Measurements from ENCODE around the gene WDR1.

Gene WDR1

GRCh38 chr4:10097906-10098779 lies 18.5 kb downstream of the WDR1 start:
- DNase-seq (ENCODE audit: low spot score) = no peak

- DNase-seq (ENCODE audit: low spot score) = no peak
Observed at GRCh38 chr4:10096978-10097335, 19.6 kb downstream of the WDR1 start.

- peak; percentile 89 for DNase-seq (ENCODE audit: low spot score)
Observed at GRCh38 chr4:10096201-10096977, 20.2 kb downstream of the WDR1 start.

GRCh38 chr4:10095296-10095991 lies 21.2 kb downstream of the WDR1 start:
- DNase-seq (ENCODE audit: low spot score) = no peak

- no peak for DNase-seq (ENCODE audit: low spot score)
Observed at GRCh38 chr4:10094841-10095240, 21.8 kb downstream of the WDR1 start.

GRCh38 chr4:10093801-10094552 lies 22.6 kb downstream of the WDR1 start:
- DNase-seq (ENCODE audit: low spot score) = no peak

GRCh38 chr4:10093271-10093621 lies 23.4 kb downstream of the WDR1 start:
- DNase-seq (ENCODE audit: low spot score) = no peak

GRCh38 chr4:10092481-10093270 lies 23.9 kb downstream of the WDR1 start:
- DNase-seq (ENCODE audit: low spot score) = no peak

GRCh38 chr4:10091531-10092181 lies 24.9 kb downstream of the WDR1 start:
- DNase-seq (ENCODE audit: low spot score) = no peak

- no peak for DNase-seq (ENCODE audit: low spot score)
Observed at GRCh38 chr4:10090467-10091250, 25.9 kb downstream of the WDR1 start.

GRCh38 chr4:10089346-10089745 lies 27.3 kb downstream of the WDR1 start:
- no peak for DNase-seq (ENCODE audit: low spot score)

GRCh38 chr4:10088135-10089010 lies 28.2 kb downstream of the WDR1 start:
- DNase-seq (ENCODE audit: low spot score) = no peak

- DNase-seq (ENCODE audit: low spot score) = no peak
Observed at GRCh38 chr4:10087152-10087791, 29.3 kb downstream of the WDR1 start.

- DNase-seq (ENCODE audit: low spot score) = no peak
Observed at GRCh38 chr4:10086506-10087120, 30.0 kb downstream of the WDR1 start.

- no peak for DNase-seq (ENCODE audit: low spot score)
Observed at GRCh38 chr4:10085828-10086505, 30.6 kb downstream of the WDR1 start.

- DNase-seq (ENCODE audit: low spot score) = no peak
Observed at GRCh38 chr4:10085386-10085785, 31.2 kb downstream of the WDR1 start.

GRCh38 chr4:10084651-10085358 lies 31.8 kb downstream of the WDR1 start:
- DNase-seq (ENCODE audit: low spot score) = no peak

Data from activated CD4-positive, alpha-beta T cell treated with anti-CD3 and anti-CD28 coated beads, Interleukin-2, Interleukin-4, amounts not matched to agents 100 ng/mL and 50 ng/mL, durations not matched to agents 16 hours and 8 hours (primary cell).